Measurements from ENCODE around the gene ASNSD1.

DNA sequence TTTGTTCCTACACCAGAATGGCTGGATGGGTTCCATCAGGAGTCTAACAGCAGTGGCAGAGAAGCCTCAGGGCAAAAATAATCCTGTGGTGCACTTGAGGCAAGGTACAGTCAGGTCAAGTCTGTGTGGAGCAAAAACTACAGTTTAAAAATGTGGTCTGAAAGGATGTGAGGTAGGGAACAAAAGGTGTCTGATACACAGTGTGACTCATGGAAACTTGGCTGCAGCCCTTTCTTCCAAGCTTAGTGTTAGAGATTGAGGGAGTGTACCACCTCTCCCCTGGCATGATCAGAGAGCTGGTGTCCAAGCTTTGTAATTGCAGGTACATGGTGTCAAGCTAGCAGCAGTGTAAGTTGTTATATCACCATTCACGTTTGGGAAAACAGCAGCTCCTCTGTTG is 22.1 kb downstream of the ASNSD1 start:
- TF ChIP-seq, protein P1, sequence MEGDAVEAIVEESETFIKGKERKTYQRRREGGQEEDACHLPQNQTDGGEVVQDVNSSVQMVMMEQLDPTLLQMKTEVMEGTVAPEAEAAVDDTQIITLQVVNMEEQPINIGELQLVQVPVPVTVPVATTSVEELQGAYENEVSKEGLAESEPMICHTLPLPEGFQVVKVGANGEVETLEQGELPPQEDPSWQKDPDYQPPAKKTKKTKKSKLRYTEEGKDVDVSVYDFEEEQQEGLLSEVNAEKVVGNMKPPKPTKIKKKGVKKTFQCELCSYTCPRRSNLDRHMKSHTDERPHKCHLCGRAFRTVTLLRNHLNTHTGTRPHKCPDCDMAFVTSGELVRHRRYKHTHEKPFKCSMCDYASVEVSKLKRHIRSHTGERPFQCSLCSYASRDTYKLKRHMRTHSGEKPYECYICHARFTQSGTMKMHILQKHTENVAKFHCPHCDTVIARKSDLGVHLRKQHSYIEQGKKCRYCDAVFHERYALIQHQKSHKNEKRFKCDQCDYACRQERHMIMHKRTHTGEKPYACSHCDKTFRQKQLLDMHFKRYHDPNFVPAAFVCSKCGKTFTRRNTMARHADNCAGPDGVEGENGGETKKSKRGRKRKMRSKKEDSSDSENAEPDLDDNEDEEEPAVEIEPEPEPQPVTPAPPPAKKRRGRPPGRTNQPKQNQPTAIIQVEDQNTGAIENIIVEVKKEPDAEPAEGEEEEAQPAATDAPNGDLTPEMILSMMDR (IDR thresholded peaks at IDR 0.05): no peak
- TF ChIP-seq POLR2A (IDR thresholded peaks at IDR 0.05): no peak
- TF ChIP-seq POLR2AphosphoS5 (IDR thresholded peaks at IDR 0.05): no peak
- TF ChIP-seq EP300 (IDR thresholded peaks at IDR 0.05): no peak

Data from gastroesophageal sphincter (tissue), 3 donors.